ENCODE results near the gene CHRD. TPM values are rescaled to one million over a fixed set of nuclear protein-coding genes. Genes with fewer than 3 reads are reported as not detected.
"Not testable (repeated sequence)": the region's sequence is repeated elsewhere in the genome, so short reads cannot be mapped to it uniquely, and the experiment has no call there.

CHRD gene
- total RNA-seq, result 27.0 TPM

DNA sequence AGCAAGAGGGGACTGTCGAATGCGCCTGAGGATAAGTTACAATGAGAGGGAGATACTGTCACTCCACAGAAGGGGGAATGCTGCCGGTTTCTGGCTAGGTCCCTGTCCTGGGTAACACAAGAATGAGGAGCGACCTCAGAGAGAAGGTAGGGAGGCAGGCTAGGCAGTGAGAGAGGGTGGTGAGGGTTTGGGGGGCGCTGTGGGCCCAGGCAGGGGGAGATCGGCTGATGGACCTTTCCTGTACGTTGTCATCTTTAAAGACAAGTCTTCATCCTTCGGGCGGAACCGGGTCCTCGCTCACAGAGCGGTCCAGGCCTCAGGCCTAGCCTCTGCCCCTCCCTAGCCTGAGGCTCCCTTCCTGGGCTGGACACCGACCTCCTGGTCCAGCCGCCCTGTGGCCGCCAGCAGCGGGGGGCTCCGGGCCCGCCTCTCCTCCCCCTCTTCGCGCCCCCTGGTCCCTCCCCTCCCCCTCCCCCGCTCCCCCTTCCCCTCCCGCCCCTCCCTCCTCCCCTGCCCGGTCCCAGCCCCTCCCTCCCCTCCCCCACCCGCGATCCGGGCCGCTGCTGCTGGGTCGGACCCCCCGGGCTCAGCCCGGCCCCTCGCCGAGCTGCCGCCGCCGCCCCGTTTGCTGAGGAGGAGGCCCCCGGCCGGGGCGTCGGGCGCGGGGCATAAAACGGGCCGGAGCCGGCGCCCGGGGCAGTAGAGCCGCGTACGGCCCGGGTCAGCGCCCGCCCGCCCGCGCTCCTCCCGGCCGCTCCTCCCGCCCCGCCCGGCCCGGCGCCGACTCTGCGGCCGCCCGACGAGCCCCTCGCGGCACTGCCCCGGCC is at the start of gene CHRD:
Gene CHRD (plus strand): TSS at position 697 of the 827 bp plus-strand sequence. CDS start 265 bp downstream, outside the sequence.
- peak; percentile 83 for ATAC-seq
- intact Hi-C loops (cut with DNase I), result loop anchor here (5.0 to 10.0 kb wide), 3 partner anchors 135 to 398 kb away; no protein-coding TSS in a partner anchor
- DNase-seq (ENCODE audit: low spot score), result peak; percentile 76

DNA sequence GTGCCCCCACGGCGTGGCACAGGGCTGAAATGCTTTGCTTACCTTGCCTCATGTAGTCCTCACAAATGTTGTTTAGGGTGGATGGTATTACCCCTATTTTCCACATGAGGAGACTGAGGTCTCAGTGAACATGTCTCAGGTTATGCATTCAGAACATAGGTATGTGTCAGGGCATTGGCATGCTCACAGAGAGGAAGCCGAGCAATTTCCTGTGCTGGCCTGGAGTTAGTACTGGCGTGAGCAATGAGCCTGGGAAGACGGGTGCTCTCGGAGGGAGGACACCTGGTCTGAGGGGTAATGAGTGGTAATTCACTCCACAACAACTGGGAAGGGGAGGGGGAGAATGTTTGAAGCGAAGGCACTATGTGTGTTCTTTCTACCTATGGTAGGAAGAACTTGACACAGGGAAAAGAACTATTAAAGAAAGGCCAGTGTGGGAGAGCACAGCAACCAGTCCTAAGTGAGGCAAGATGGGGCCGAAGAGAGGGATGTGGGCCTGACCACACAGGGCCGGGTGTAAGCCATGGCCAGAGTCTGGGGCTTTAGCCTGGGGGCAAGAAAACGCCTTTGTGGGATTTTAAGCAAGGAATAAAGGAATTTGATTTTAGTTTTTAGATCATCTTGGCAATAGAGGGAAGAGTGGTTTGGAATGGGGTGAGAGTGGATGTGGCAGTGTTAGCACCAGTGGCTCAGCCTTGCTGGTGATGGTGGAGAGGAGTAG is 47.3 kb upstream of the CHRD start:
- ATAC-seq, result no peak
- intact Hi-C loops (cut with DNase I), result no loop called here
- no peak for DNase-seq (ENCODE audit: low spot score)

DNA sequence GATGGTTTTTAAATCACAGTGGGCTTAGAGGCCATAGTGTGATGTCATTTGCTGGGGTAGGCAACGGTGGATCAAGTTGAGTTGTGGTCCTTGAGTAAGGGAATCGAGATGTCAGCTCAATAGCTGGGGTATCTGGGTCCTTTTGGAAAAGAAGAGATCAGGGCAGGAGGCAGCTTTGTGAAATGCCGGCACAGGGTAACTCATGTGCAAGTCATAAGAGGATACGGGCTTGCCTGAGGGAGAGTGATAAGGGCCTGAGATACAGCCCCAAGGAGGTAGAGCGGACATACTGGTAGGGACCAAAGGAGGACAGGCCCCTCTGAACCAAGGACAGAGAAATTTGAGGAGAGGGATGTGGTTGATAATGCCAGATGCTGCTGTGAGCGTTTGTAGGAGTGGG is 46.7 kb upstream of the CHRD start:
- ATAC-seq (no peak), DNase-seq (ENCODE audit: low spot score) (no peak)
- intact Hi-C loops (cut with DNase I), result no loop called here

DNA sequence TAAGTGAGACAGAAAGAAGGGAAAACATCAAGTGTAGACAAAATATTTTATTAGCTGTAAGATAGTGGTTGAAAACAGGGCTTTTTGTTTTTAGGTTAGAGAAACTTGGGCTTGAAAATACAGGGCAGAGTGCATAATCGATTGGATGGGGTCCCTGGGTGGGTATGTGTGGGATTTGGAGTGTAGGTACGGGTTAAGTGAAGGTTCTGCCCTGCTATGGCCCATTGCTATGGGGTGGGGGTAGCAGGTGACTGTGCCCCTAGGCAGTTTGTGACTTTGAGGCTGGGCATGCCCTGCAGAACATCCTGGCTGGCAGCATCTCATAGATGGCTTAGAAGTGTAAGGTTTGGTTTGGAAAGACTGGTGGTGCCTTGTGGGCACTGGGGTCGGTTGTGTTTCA is 46.2 kb upstream of the CHRD start:
- intact Hi-C loops (cut with DNase I), result no loop called here
- ATAC-seq (no peak), DNase-seq (ENCODE audit: low spot score) (no peak)

DNA sequence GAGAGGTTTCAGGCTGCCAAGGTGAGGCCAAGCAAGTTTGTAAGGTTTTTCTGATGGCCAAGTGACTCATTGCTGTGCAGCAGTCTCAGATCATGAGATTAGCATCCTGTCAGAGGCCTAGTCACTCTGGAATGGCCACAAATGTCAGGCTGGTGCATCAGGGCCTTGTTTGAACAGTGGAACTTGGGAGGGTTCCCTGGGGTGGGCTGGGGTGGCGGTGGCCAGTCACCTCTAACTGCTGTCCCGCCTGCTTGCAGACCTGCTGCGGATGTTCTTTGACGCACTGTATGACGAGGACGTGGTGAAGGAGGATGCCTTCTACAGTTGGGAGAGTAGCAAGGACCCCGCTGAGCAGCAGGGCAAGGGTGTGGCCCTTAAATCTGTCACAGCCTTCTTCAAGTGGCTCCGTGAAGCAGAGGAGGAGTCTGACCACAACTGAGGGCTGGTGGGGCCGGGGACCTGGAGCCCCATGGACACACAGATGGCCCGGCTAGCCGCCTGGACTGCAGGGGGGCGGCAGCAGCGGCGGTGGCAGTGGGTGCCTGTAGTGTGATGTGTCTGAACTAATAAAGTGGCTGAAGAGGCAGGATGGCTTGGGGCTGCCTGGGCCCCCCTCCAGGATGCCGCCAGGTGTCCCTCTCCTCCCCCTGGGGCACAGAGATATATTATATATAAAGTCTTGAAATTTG is 45.2 kb upstream of the CHRD start:
- intact Hi-C loops (cut with DNase I), result no loop called here
- ATAC-seq, result no peak
- no peak for DNase-seq (ENCODE audit: low spot score)

DNA sequence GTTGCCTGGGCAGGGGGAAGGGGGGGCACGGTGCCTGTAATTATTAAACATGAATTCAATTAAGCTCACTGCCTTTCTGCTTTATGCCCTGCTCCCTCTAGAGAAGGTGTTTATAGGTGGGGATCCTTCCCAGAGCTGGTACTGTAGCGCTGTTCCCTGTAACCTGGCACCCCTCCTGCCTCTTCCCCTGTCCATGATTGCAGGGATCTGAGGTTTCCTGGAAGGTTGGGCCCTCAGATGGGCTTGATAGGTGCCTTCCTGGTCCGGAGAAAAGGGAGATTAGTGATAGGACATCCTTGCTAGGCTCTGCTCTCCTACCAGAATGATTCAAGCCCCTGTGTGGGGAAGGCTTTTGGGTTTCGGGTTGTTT is 44.6 kb upstream of the CHRD start:
- intact Hi-C loops (cut with DNase I), result no loop called here
- peak; percentile 0 for ATAC-seq
- no peak for DNase-seq (ENCODE audit: low spot score)

DNA sequence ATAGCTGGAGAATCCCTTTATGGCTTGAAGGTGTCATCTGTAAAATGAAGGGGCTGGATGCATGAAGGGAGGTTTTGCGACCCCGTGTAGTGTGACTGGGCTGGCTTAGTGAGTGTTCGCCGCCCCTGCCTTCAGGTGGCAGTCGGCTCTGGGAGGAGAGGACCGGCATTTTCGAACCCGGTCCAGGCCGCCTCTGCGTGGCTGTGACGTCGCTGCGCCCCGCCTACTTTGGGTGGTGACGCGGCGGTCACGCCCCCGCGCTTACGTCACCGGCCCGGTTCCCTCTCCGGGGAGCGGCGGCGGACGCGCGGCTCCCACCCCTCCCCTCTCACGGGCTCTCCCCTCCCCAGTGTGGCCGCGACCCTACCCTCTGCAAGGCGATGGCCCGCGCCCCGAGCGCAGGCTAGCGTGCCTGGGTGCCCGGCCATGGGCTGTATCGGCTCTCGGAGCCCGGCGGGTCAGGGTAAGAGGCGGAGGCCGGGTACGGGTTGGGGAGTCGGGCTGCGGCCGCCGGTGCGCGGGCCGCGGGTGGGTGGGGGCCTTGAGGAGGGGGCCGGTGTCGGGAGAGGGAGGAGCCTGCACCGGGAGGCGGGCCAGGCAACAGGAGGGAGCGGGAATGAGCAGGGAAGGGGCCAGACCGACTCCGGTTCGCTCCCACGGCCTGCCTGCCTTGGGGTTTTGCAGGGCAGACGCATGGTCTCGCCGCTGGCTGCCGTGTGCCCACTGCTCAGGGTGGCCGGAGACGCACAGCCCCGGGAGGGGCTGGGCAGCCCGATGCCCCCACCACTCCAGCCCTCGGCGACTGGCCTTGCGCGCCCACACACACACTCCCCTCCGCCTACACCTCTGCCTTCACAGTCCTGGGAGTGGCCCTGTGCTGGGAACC is 44.0 kb upstream of the CHRD start:
- intact Hi-C loops (cut with DNase I), result no loop called here
- ATAC-seq, result peak; percentile 80

DNA sequence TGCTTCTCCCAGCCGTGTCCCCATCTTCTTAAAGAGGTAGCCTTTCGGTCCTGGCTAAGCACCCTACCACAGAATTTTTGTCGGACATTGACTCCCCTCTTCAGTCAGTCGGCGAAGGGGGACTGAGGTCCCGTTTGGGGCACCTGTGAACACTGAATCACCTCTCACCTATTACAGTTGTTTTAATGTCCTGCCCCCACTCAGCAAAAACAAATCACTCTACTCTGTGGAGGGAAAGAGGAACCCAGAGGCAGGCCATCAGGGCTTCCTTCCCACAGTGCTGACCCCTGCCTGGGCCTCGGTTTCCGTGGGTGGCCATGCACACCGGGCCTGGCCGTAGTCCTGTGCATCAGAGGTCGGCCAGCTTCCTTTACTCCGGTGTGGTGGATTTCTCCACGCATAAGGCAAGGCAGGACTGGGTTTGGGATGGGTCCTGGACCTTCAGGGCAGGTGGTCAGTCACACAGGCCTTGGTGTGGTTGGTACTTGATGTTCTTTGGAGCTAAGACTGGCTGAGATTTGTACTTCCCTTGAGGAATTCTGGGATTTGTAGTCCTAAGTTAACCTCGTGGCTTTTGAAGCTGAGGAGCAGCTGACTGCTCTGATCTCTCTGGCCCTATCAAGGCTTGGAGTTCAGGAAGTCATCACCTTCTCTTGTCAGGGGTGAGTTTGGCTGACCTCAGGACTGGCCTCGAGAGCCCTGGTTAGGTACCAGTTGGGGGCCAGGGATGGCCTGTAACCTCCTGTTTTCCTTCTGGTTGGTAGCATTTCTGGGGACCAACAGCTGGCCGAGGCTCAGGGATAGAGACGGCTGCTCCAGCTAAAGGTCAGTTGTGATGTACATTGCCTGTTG is 43.1 kb upstream of the CHRD start:
- ATAC-seq (peak; percentile 69), DNase-seq (ENCODE audit: low spot score) (no peak)
- intact Hi-C loops (cut with DNase I), result no loop called here

More for the DNA sequence above, 44.0 kb upstream of the CHRD start:
- peak; percentile 95 for DNase-seq (ENCODE audit: low spot score)

DNA sequence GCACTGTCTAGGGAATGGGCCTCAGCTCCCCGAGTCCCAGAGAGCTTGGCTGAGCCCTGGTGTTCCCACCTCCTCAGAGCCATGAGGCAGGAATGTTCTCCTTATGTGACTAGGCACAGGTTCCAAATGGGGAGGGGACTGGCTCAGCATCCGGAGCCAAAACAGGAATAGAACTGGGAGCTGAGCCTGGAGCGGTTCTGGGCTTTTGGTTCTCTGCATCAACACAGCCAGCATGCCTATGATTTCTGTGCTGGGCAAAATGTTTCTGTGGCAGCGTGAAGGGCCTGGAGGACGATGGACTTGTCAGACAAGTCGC is 42.5 kb upstream of the CHRD start, which contains the start of gene FAM131A:
Gene FAM131A (plus strand): TSS at position 202 of the 316 bp plus-strand sequence. CDS start 31 bp downstream, at position 233.
- intact Hi-C loops (cut with DNase I), result no loop called here
- peak; percentile 41 for ATAC-seq

DNA sequence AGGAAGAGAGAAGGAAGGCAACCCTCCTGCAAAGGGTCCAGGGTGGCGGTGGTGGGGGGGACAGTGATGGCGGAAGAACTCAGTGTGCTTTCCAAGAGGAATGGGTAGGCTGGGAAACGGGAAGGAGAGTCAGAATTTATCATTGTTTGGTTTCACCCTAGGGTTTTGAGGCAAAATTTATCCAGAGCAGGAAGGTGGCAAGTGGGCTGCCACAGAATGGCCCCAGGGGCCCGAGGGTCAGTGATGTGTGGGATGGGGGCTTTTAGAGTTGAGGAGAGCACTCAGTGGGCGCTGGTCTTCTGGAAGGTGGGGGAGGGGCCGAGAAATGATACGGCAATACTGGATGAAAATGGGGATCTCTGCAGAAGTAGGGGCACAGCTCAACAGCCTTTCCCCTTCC is 41.9 kb upstream of the CHRD start:
- intact Hi-C loops (cut with DNase I), result no loop called here
- ATAC-seq, result no peak
- DNase-seq (ENCODE audit: low spot score), result no peak

More for the DNA sequence above, 42.5 kb upstream of the CHRD start, which contains the start of gene FAM131A:
- no peak for DNase-seq (ENCODE audit: low spot score)

DNA sequence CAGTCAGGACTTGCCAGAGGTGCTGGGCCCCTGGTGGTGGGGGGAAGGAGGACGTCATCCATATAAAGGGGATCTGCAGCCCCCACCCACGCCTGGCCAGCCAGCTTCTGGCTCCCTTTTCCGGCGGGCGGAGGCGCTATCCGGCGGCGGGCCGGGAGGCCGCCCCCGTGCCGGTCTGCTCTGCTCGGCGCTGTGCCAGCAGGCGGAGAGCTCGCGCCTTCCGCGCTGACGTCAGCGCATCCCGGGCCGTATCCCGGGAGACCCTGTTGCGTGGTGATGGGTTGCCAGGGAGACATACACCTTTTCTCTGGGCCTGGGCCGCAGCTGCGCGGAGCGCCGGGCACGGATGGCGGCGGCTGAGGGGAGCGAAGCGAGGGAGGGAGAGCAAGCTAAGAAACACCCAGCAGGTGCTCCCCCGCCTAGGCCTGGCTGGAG is 41.3 kb upstream of the CHRD start:
- DNase-seq (ENCODE audit: low spot score) (peak; percentile 92), ATAC-seq (peak; percentile 78)
- intact Hi-C loops (cut with DNase I), result no loop called here

DNA sequence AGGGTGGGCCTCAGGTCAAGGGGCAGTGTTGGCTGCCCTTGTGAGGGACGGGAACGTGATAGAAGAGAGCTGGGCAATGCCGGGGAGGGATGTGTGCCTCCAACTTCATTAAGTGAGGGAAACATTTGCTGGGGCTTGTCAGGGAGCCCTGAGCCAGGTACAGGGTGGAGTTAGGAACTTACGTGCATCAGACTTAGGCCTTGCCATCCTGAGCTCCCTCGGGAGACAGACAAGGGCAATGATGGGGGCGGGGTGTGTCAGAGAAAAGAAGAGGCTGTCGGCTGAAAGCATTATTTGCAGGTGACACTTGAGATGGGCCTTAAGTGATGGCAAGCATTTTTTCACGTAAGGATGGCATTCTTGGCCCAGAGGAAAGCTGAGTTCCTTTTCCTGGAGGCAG is 40.9 kb upstream of the CHRD start:
- intact Hi-C loops (cut with DNase I), result no loop called here

DNA sequence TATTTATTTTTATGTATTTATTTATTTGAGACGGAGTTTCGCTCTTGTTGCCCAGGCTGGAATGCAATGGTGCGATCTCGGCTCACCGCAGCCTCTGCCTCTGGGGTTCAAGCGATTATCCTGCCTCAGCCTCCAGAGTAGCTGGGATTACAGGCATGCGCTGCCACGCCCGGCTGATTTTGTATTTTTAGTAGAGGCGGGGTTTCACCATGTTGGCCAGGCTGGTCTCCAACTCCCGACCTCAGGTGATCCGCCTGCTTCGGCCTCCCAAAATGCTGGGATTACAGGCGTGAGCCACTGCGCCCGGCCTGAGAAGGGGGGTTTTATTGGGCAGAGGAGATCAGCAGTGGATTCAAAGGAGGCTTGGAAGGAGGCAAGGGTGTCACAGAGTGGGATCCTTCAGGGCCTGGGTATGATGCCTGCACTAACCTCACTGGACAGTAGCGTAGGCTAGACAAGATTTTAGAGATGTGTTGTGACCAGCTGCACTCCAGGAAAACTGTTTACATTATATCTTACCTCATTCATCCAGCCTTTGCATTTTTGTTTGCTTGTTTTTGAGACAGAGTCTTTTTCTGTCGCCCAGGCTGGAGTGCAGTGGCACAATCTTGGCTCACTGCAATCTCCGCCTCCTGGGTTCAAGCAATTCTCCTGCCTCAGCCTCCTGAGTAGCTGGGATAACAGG is 40.3 kb upstream of the CHRD start:
- intact Hi-C loops (cut with DNase I), result not testable (repeated sequence)

More for the DNA sequence above, 40.9 kb upstream of the CHRD start:
- no peak for ATAC-seq
- DNase-seq (ENCODE audit: low spot score), result no peak

DNA sequence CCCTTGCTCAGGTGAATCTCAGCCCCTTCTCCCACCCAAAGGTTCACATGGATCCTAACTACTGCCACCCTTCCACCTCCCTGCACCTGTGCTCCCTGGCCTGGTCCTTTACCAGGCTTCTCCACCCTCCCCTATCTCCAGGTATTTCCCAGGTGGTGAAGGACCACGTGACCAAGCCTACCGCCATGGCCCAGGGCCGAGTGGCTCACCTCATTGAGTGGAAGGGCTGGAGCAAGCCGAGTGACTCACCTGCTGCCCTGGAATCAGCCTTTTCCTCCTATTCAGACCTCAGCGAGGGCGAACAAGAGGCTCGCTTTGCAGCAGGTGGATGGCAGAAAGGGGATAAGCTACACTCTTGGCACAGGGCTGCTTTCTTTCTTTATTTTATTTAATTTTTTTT is 37.9 kb upstream of the CHRD start:
- ATAC-seq, result no peak
- DNase-seq (ENCODE audit: low spot score), result no peak
- intact Hi-C loops (cut with DNase I), result no loop called here

More for the DNA sequence above, 40.3 kb upstream of the CHRD start:
- not testable (repeated sequence) for ATAC-seq; DNase-seq (ENCODE audit: low spot score)

DNA sequence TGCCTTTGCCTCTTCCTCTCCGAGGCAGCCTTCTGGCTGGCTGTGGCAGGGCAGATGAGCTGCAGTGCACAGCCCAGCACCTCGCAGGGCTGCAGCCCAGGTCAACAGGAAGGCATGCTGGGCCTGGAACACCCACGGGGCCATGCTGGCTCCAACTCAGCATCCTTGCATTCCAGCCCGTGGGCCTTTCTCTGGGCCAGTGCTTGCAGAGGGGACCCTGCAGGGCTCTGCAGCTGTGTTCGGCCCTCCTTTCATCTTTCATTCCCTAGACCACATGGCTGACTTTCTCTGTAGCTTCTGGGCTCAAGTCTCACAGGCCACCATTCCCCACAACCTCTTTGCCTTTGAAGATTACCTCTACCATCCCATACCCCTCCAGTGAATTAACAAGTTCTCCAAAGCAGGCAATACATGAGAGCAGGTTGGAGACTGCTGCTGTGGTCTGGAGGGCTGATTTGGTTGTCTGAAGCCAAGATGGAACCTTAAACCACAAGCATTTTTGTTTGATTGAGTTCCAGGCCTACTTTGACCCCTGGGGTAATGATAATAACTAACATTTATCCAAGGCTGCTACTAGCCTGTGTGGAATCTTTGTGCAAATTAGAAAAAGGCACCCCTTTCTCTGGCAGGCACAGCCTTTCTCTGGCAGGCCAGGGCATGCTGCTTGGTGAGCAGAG is 36.5 kb upstream of the CHRD start:
- ATAC-seq (no peak), DNase-seq (ENCODE audit: low spot score) (no peak)
- intact Hi-C loops (cut with DNase I), result no loop called here

DNA sequence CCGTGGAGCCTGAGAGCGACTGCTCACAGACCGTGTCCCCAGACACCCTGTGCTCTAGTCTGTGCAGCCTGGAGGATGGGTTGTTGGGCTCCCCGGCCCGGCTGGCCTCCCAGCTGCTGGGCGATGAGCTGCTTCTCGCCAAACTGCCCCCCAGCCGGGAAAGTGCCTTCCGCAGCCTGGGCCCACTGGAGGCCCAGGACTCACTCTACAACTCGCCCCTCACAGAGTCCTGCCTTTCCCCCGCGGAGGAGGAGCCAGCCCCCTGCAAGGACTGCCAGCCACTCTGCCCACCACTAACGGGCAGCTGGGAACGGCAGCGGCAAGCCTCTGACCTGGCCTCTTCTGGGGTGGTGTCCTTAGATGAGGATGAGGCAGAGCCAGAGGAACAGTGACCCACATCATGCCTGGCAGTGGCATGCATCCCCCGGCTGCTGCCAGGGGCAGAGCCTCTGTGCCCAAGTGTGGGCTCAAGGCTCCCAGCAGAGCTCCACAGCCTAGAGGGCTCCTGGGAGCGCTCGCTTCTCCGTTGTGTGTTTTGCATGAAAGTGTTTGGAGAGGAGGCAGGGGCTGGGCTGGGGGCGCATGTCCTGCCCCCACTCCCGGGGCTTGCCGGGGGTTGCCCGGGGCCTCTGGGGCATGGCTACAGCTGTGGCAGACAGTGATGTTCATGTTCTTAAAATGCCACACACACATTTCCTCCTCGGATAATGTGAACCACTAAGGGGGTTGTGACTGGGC is 35.1 kb upstream of the CHRD start:
- ATAC-seq (no peak), DNase-seq (ENCODE audit: low spot score) (no peak)
- intact Hi-C loops (cut with DNase I), result no loop called here

Measured in sciatic nerve (tissue), 2 donors.